DOHH2 (cell line): ENCODE results near the gene ECHDC1.

ENCODE experiments used
- CTCF ChIP-seq: fragments of 200-600 bp; sonication (generic); IDR thresholded peaks from one replicate; pipeline ENCODE4 v1.5.1; 2014; ENCODE audit warnings: antibody characterized with exemption, mild to moderate bottlenecking, low read depth, low read length; ENCODE audit not compliant: poor library complexity, severe bottlenecking
- EZH2phosphoT487 ChIP-seq: fragments of 200-600 bp; sonication (generic); IDR thresholded peaks from 2 replicates; pipeline ENCODE4 v1.6.1; 2017; ENCODE audit warnings: borderline replicate concordance, mild to moderate bottlenecking, antibody characterized with exemption, low read length, moderate library complexity, mixed read lengths

- TF ChIP-seq CTCF = no peak
- TF ChIP-seq EZH2phosphoT487 = no peak
Observed at GRCh38 chr6:127267646-127268625, 75.5 kb downstream of the ECHDC1 start.
